Ascending aorta (tissue), 2 donors: ENCODE data around the gene E2F6. TPM values are rescaled to one million over a fixed set of nuclear protein-coding genes. Genes with fewer than 3 reads are reported as not detected.

ENCODE experiments used
- DNase-seq, 2 donors: peaks; one replicate each; pipeline ENCODE4 v3.0.0-alpha.2; 2019; ENCODE audit warnings: low spot score in 2 of 2
- H3K27ac ChIP-seq, 2 donors: fragments of 200-600 bp; sonication (generic); one replicate each; pipeline ENCODE4 v1.5.1; 2016 to 2017; ENCODE audit warnings: mild to moderate bottlenecking in 1 of 2
- H3K27me3 ChIP-seq: fragments of 200-600 bp; sonication (generic); one replicate; pipeline ENCODE4 v1.5.1; 2017
- H3K36me3 ChIP-seq, 2 donors: fragments of 200-600 bp; sonication (generic); one replicate each; pipeline ENCODE4 v1.5.1; 2016
- H3K4me1 ChIP-seq, 2 donors: fragments of 200-600 bp; sonication (generic); one replicate each; pipeline ENCODE4 v1.5.1; 2016 to 2017; ENCODE audit warnings: mild to moderate bottlenecking in 1 of 2
- H3K4me3 ChIP-seq, 2 donors: fragments of 200-600 bp; sonication (generic); one replicate each; pipeline ENCODE4 v1.5.1; 2016 to 2017; ENCODE audit warnings: mild to moderate bottlenecking in 1 of 2
- H3K9me3 ChIP-seq, 2 donors: fragments of 200-600 bp; sonication (generic); one replicate each; pipeline ENCODE4 v1.5.1; 2016
- CTCF ChIP-seq, 3 experiments: fragments of 200-600 bp in 2 of 3; fragments of 450-650 bp in 1 of 3; sonication (generic) in 2 of 3; IDR thresholded peaks; one replicate each; pipeline ENCODE4 v1.5.1; 2016 to 2019; ENCODE audit warnings: antibody characterized with exemption in 3 of 3, mild to moderate bottlenecking in 1 of 3, moderate library complexity in 1 of 3
- intact Hi-C: fragments of 100-400 bp; cut with DNase I; formaldehyde crosslinking; loops from one replicate; pipeline ENCODE4 v1.15.1; 2023
- total RNA-seq: library from RNA; depleted of rRNA; stranded (reverse); fragments of >200 nt; gene quantifications from one replicate; pipeline ENCODE4 v1.1.0, GENCODE V29; 2016

Gene E2F6
- total RNA-seq, 1 donor from 2014 or later = 1.9 TPM

- H3K27ac ChIP-seq = no peak overlapping the region
These were observed 46.5 kb upstream of the E2F6 start for GRCh38 chr2:11512431-11512830.

GRCh38 chr2:11509657-11510360 is 43.8 kb upstream of the E2F6 start:
- DNase-seq = no peak
- Histone ChIP-seq H3K4me3 (no peak overlapping the region), H3K36me3 (no peaks in the 10 kb centered on the region), H3K27me3 (no peaks in the 10 kb centered on the region), H3K9me3 (no peaks in the 10 kb centered on the region), H3K4me1 (no peaks in the 10 kb centered on the region), H3K27ac (no peak overlapping the region)
- TF ChIP-seq CTCF (IDR thresholded peaks at IDR 0.05) = no peak
- intact Hi-C loops = no loop called here

More at GRCh38 chr2:11512431-11512830, 46.5 kb upstream of the E2F6 start:
- no peak overlapping the region for H3K4me3 ChIP-seq
- intact Hi-C loops = no loop called here
- no peak for DNase-seq
- H3K4me1 ChIP-seq = no peaks in the 10 kb centered on the region
- TF ChIP-seq CTCF (IDR thresholded peaks at IDR 0.05) = no peak
- H3K36me3 ChIP-seq = no peaks in the 10 kb centered on the region
- H3K27me3 ChIP-seq = no peaks in the 10 kb centered on the region
- H3K9me3 ChIP-seq = no peaks in the 10 kb centered on the region

- Histone ChIP-seq H3K27me3 (no peaks in the 10 kb centered on the region), H3K4me3 (no peak overlapping the region), H3K9me3 (no peaks in the 10 kb centered on the region), H3K27ac (no peak overlapping the region), H3K36me3 (no peaks in the 10 kb centered on the region), H3K4me1 (no peaks in the 10 kb centered on the region)
- no peak for TF ChIP-seq CTCF (IDR thresholded peaks at IDR 0.05)
- no peak for DNase-seq
- intact Hi-C loops = no loop called here
These were observed 42.3 kb upstream of the E2F6 start for GRCh38 chr2:11508279-11508678.

GRCh38 chr2:11507517-11507916 is 41.6 kb upstream of the E2F6 start:
- Histone ChIP-seq H3K9me3 (no peaks in the 10 kb centered on the region), H3K36me3 (no peaks in the 10 kb centered on the region), H3K27me3 (no peaks in the 10 kb centered on the region), H3K4me3 (no peak overlapping the region), H3K27ac (no peak overlapping the region), H3K4me1 (no peaks in the 10 kb centered on the region)
- TF ChIP-seq CTCF (IDR thresholded peaks at IDR 0.05) = no peak
- intact Hi-C loops = no loop called here
- DNase-seq = no peak

- DNase-seq = no peak
- no peaks in the 10 kb centered on the region for H3K27me3 ChIP-seq
- no peak overlapping the region for H3K27ac ChIP-seq
- intact Hi-C loops = no loop called here
- no peak for TF ChIP-seq CTCF (IDR thresholded peaks at IDR 0.05)
- H3K4me3 ChIP-seq = no peak overlapping the region
- no peaks in the 10 kb centered on the region for H3K9me3 ChIP-seq
- H3K4me1 ChIP-seq = no peaks in the 10 kb centered on the region
- no peaks in the 10 kb centered on the region for H3K36me3 ChIP-seq
These were observed 40.6 kb upstream of the E2F6 start for GRCh38 chr2:11506611-11506969.
